ENCODE data around the gene DBR1.

- TF ChIP-seq CBX8 (IDR thresholded peaks at IDR 0.05; ENCODE audit: borderline replicate concordance, extremely low read depth, low read depth, low read length, poor library complexity, severe bottlenecking) (no peak), NCOA4 (IDR thresholded peaks at IDR 0.05; ENCODE audit: partially characterized antibody) (no peak), CBX1 (IDR thresholded peaks at IDR 0.05; ENCODE audit: low read depth) (no peak), CTCF (IDR thresholded peaks at IDR 0.05 in 2 of 3, conservative IDR thresholded peaks at IDR 0.05 in 1 of 3; ENCODE audit: insufficient read depth in 2 of 3, low read depth in 1 of 3, low read length in 3 of 3) (no peak), JUN (IDR thresholded peaks at IDR 0.05; ENCODE audit: borderline replicate concordance, low read depth, low read length) (no peak), JUN (CRISPR knock-in tag; IDR thresholded peaks at IDR 0.05; ENCODE audit: borderline replicate concordance) (no peak), ZNF589 (CRISPR knock-in tag; IDR thresholded peaks at IDR 0.05; ENCODE audit: low read depth) (no peak), RAD21 (CRISPR knock-in tag; conservative IDR thresholded peaks at IDR 0.05 in 1 of 2, IDR thresholded peaks at IDR 0.05 in 1 of 2) (no peak), TBP (optimal IDR thresholded peaks at IDR 0.05; ENCODE audit: low read depth, low read length) (no peak), CTBP1 (IDR thresholded peaks at IDR 0.05; ENCODE audit: borderline replicate concordance) (no peak), ELF4 (CRISPR knock-in tag; IDR thresholded peaks at IDR 0.05) (no peak), NFATC3 (IDR thresholded peaks at IDR 0.05) (no peak), HCFC1 (IDR thresholded peaks at IDR 0.05; ENCODE audit: low read depth, low read length) (no peak), KLF6 (CRISPR knock-in tag; IDR thresholded peaks at IDR 0.05; ENCODE audit: borderline replicate concordance) (no peak), ZNF778 (CRISPR knock-in tag; IDR thresholded peaks at IDR 0.05) (no peak)
Measured at GRCh38 chr3:138135833-138136194, 38.9 kb downstream of the DBR1 start.

Measured in K562 (cell line).